ENCODE results near the gene HTRA3. TPM values are rescaled to one million over a fixed set of nuclear protein-coding genes. Genes with fewer than 3 reads are reported as not detected.

The HTRA3 gene
- total and polyA plus RNA-seq, 2 experiments from 2014 or later, result 1.3 to 3.6 TPM

DNA sequence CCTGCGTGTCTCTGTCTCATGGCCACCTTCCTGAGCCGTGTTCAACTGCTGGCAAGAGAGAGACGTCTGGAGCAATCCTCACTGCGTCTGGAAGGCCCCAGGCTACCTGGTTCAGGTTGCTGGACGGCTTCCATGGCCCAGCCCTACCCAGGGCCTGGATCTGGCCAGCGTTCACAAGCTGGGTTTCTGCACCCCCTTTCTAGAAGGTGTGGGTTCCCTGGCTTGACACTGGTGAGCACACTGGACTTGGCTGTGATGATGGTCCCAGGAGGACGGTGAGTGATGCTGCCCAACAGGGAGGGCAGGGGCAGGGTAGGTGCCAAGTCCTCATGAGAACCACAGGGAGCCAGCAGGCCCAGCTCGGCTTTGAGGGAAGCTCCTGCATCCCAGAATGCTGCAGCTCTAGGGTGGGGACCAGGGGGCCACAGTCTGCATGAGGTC is 63.4 kb downstream of the HTRA3 start:
- Mint-ChIP-seq H3K27ac (no peak overlapping the region), H3K4me1 (no peaks in the 10 kb centered on the region; the same call in 2 of the 3 replicates), H3K4me3 (no peak overlapping the region), H3K36me3 (ENCODE audit: low read depth) (no peaks in the 10 kb centered on the region; the same call in 2 of the 3 replicates), H3K27me3 (ENCODE audit: insufficient read depth, low read depth, poor library complexity) (no peaks in the 10 kb centered on the region), H3K9me3 (peaks cover 7% of the 10 kb centered on the region)
- H3K4me3 ChIP-seq, result no peak overlapping the region
- no peaks in the 10 kb centered on the region for H3K36me3 ChIP-seq (ENCODE audit: insufficient read depth)
- H3K9me2 ChIP-seq (ENCODE audit: insufficient read depth), result no peaks in the 10 kb centered on the region
- H3K79me2 ChIP-seq (replicated peaks; ENCODE audit: insufficient read depth), result no peaks in the 10 kb centered on the region
- H3K4me2 ChIP-seq, result no peak overlapping the region
- ATAC-seq (no peak), DNase-seq (ENCODE audit: low spot score) (no peak)
- H3K27ac ChIP-seq (ENCODE audit: low read depth), result no peak overlapping the region
- no peaks in the 10 kb centered on the region for H3K27me3 ChIP-seq (ENCODE audit: insufficient read depth)
- H3K4me1 ChIP-seq (ENCODE audit: insufficient read depth), result no peaks in the 10 kb centered on the region
- no peaks in the 10 kb centered on the region for H4K20me1 ChIP-seq (replicated peaks; ENCODE audit: insufficient read depth)
- no peak overlapping the region for H2AFZ ChIP-seq
- H3F3A ChIP-seq (replicated peaks; ENCODE audit: low read depth), result no peaks in the 10 kb centered on the region
- no peak for TF ChIP-seq CTCF (conservative IDR thresholded peaks at IDR 0.05; ENCODE audit: low read depth in 2 of 2)

- H3K27ac Mint-ChIP-seq, result no peak overlapping the region
- DNase-seq (ENCODE audit: low spot score), result no peak
- no peak overlapping the region for H2AFZ ChIP-seq
Measured at GRCh38 chr4:8333726-8334460, 64.3 kb downstream of the HTRA3 start.

More at GRCh38 chr4:8333726-8334460, 64.3 kb downstream of the HTRA3 start:
- Histone ChIP-seq H3K27me3 (ENCODE audit: insufficient read depth) (no peaks in the 10 kb centered on the region), H4K20me1 (replicated peaks; ENCODE audit: insufficient read depth) (no peaks in the 10 kb centered on the region), H3K4me3 (no peak overlapping the region), H3K36me3 (ENCODE audit: insufficient read depth) (no peaks in the 10 kb centered on the region), H3F3A (replicated peaks; ENCODE audit: low read depth) (no peaks in the 10 kb centered on the region), H3K4me1 (ENCODE audit: insufficient read depth) (no peaks in the 10 kb centered on the region), H3K79me2 (replicated peaks; ENCODE audit: insufficient read depth) (no peaks in the 10 kb centered on the region), H3K27ac (ENCODE audit: low read depth) (no peak overlapping the region), H3K4me2 (no peak overlapping the region), H3K9me2 (ENCODE audit: insufficient read depth) (no peaks in the 10 kb centered on the region)
- ATAC-seq, result no peak
- no peaks in the 10 kb centered on the region; the same call in 2 of the 3 replicates for H3K36me3 Mint-ChIP-seq (ENCODE audit: low read depth)
- no peaks in the 10 kb centered on the region for H3K27me3 Mint-ChIP-seq (ENCODE audit: insufficient read depth, low read depth, poor library complexity)
- no peaks in the 10 kb centered on the region; the same call in 2 of the 3 replicates for H3K4me1 Mint-ChIP-seq
- peaks cover 10% of the 10 kb centered on the region for H3K9me3 Mint-ChIP-seq
- TF ChIP-seq EZH2 (IDR thresholded peaks at IDR 0.05; ENCODE audit: low read depth, unreplicated experiment), result no peak
- no peak for TF ChIP-seq NANOG (IDR thresholded peaks at IDR 0.05; ENCODE audit: borderline replicate concordance)
- no peak for TF ChIP-seq EZH2phosphoT487 (IDR thresholded peaks at IDR 0.05; ENCODE audit: unreplicated experiment)
- TF ChIP-seq ETS1 (IDR thresholded peaks at IDR 0.05), result no peak
- TF ChIP-seq ZNF114 (CRISPR knock-in tag; IDR thresholded peaks at IDR 0.05), result no peak
- TF ChIP-seq CREB1 (CRISPR knock-in tag; IDR thresholded peaks at IDR 0.05; ENCODE audit: low read depth), result no peak
- no peak for TF ChIP-seq ZNF462 (CRISPR knock-in tag; IDR thresholded peaks at IDR 0.05)
- no peak overlapping the region for H3K4me3 Mint-ChIP-seq
